HG02852 (cell line): ENCODE data around the gene SSX1.
"Not testable (repeated sequence)": the region's sequence is repeated elsewhere in the genome, so short reads cannot be mapped to it uniquely, and the experiment has no call there.

Experiments used
- ATAC-seq: cut with Tn5 transposase; IDR thresholded peaks from one replicate; pipeline ENCODE4 v1.9.1; 2021; ENCODE audit warnings: mild to moderate bottlenecking, moderate library complexity; ENCODE audit not compliant: unreplicated experiment

Gene SSX1

GRCh38 chrX:48255062-48255796 is at the start of gene SSX1:
Gene SSX1 (plus strand): TSS chrX:48255392. CDS start chrX:48257242, 1,850 bp downstream.
- ATAC-seq = not testable (repeated sequence)

GRCh38 chrX:48214341-48214740 is 40.9 kb upstream of the SSX1 start:
- not testable (repeated sequence) for ATAC-seq

- ATAC-seq = not testable (repeated sequence)
Observed at GRCh38 chrX:48224196-48224595, 31.0 kb upstream of the SSX1 start.

DNA sequence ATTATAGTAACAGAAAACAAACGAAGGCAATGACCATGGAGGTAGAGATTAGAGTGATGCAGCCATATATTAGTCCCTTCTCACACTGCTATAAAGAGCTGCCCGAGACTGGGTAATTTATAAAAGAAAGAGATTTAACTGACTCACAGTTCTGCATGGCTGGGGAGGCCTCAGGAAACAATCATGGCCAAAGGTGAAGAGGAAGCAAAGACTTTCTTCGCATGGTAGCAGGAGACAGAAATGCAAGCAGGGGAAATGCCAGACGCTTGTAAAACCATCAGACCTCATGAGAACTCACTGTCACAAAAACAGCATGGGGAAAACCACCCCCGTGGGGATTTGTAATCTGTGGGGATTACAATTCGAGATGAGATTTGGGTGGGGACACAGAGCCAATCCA is 2.2 kb upstream of the SSX1 start:
- ATAC-seq = not testable (repeated sequence)

DNA sequence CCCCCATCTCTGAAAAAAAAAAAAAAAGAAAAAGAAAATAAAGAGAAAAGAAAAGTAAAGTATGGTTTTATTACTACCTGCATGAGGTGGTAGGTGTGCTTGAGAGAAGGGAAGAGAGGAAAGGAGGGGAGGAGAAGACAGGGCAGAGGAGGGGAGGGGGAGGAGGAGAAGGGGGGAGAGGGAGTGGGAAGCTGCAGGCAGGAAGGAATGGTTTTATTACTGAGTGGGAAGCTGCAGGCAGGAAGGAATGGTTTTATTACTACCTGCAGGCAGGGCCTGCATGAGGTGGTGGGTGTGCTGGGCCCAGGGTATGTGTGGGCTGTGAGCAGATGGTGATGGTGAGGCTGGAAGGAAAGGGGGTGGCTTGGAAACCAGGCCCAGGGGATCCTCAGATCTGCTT is 19.2 kb downstream of the SSX1 start:
- ATAC-seq = not testable (repeated sequence)

GRCh38 chrX:48278958-48279357 is 23.8 kb downstream of the SSX1 start:
- ATAC-seq = no peak

GRCh38 chrX:48280729-48281128 is 25.5 kb downstream of the SSX1 start:
- ATAC-seq = not testable (repeated sequence)

GRCh38 chrX:48306175-48306574 is 51.0 kb downstream of the SSX1 start:
- ATAC-seq = no peak

DNA sequence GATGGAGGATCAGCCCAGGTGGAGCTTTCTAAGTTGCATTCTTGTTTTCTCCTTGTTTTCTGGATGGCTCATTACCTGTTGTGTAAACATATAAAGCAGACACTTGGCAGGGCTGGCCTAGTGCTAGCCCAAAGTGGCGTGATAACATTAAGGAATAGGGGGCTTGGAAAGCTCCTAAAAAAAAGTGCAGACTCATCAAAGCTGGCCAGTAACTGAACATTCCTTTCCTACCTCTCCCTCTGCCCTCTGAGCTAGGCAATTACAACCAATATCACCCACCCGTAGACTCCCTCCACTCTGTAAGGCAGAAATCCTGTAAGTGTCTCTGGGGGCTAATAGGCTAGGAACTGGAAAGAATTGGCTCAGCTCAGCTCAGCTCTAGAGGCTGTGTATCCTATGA is 58.8 kb downstream of the SSX1 start:
- not testable (repeated sequence) for ATAC-seq
